Embryonic facial prominence (tissue), 1 donor: ENCODE measurements around the gene DLGAP4.

Experiments
- DNase-seq: peaks from one replicate; pipeline ENCODE4 v3.0.0-alpha.2; 2016; ENCODE audit errors: extremely low spot score

DLGAP4 gene

GRCh38 chr20:36333841-36334240, 27.7 kb downstream of the DLGAP4 start:
- DNase-seq: no peak

DNA sequence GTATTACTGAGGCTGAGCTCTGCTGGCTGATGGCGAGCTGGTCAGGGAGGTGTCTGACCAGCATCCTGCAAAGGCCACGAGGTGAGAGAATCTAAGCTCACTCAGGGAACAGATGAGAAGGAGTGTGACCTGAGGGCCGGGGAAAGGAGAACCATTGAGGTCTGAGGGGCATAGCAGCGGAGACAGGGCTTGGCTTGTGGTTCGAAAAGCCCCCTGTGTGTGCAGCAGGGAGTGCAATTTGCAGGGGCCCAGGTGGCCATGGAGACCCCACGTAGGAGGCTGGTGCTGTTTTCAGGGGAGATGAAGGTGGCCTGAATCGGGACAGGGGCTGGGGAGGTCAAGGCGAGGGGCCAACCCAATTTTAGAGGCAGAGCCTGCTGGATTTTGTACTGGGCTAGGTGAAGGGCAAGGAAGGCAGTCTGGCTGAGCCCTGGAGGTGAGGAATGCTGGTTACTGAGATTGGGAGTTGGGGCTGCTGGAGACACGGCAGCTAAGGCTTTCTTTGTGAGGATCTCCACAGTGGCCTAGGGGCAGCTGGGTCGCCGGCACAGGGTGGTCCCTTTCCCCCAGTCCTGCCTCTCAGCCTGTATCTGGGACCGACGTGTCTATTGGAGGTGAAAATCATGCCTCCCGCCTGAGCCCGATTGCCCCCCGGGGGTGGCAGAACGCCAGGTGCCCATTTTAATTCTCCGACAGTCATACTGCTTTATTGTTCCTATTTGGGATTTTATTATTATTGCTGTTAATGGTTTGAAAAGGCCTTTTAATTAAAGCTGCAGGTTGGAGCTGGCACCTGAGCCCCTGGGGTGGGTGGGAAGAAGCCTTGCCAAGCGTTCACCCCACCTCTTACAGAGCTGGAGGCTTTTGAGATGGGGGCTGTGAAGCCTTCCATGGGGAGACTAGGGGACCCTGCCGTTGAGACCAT, 28.4 kb downstream of the DLGAP4 start:
- no peak for DNase-seq

- DNase-seq: no peak
Observed at GRCh38 chr20:36335206-36335870, 29.2 kb downstream of the DLGAP4 start.

GRCh38 chr20:36336204-36336603, 30.1 kb downstream of the DLGAP4 start:
- DNase-seq: no peak

- DNase-seq: no peak
Observed at GRCh38 chr20:36336954-36337704, 31.0 kb downstream of the DLGAP4 start.

GRCh38 chr20:36337886-36338285, 31.7 kb downstream of the DLGAP4 start:
- no peak for DNase-seq

GRCh38 chr20:36339646-36340592, 33.8 kb downstream of the DLGAP4 start:
- DNase-seq: no peak

DNA sequence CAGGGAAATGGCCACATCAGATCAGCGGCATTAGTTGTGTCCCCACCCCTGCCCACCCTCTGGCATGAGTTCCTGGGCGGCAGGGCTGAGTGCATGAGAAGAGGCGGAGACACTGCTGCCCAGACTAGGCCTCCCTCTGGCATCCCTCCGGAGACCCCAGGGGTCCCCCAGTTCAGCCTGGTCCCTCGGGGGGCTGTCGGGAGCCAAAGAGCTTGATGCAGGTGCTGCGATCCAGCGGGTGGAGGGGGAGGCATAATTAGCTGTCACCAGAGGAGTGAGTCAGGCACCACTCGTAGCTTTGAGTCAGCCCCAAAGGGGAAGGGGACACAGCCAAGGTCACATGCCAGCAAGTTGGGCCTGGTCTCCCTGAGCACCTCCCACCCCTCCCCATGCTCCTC, 34.5 kb downstream of the DLGAP4 start:
- no peak for DNase-seq

- no peak for DNase-seq
Observed at GRCh38 chr20:36341331-36342020, 35.3 kb downstream of the DLGAP4 start.

DNA sequence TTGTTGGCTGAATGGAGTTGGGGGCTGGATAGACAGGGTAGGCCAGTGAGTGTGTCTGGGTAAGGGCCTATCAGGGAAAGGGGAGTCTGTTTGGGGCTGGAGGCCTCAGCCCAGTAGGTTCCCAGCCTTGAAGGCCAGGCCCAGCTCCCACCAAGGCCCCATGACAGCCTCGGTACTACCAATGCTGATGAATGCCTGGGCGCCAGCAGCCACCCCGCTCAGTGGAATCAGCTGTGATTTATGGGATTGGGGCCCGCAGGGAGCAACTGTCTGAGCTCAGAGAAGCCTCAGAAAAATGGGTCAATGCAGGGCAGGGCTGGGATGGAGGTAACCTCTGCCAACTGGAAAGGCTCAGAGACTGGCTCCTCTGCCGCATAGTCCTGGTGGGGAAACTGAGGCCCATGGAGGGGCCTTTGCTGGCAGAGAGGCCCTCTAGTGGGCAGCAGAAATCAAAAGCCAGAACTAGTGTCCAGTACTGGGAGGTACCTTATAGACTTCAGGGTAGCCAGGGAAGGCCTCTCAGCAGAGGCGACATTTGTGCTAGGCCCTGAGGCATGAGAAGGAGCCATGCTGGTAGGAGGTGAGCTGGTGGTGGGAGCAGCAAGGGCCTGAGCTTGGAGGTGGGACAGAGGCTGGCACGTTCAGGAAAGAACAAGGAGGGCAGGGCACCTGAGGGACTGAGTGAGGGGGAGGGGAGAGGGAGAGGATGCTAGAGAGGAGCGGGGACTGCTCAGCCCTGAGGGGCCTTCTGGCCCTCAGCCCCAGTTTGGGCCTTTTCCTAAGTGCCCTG, 36.4 kb downstream of the DLGAP4 start:
- no peak for DNase-seq

DNA sequence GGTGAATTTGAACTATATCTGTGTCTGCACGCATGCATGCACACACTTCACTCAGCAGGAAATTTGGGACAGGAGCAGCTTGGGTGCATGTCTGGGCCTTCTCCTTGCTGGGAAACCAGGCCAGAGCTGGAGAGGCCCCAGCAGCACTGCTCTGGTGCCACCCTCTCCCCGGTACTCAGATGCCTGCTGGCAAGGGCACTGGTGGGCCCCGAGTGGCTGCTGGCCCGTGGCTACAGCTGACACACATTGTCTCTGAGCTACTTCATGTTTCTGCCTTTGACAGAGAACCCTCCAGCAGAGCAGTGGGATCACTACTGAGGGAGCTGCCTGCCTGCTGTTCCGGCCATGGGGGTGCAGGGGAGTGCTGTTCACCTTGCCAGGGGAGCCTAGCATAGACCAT, 37.5 kb downstream of the DLGAP4 start:
- no peak for DNase-seq

DNA sequence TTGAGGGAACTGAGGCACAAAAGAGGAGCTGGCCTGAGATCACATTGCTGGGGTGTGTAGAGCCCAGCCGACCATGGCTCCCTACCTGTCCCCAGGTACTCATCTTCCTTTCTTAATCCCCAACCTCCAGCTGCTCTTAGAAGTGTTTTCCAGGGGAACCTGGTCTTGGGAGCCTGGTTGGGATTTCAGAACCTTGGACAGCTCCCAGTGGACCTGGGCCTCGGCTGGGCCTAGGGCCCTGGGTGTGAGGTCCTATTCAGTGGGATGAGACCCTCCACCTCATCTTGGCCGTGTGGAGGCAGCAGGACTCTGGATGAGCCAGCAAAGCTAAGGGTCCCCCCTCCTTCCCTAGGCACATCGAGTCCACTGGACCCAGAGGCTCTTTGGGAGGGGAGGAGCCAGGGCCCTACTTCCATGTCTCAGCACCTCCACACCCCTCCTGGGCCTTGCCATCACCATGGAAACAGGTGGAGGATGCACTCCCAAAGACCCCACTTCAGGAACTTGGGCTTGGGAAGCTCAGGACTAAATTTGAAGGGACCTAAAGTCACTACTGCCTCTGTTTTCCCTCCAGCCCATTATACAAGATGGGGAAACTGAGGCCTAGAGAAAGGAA, 38.5 kb downstream of the DLGAP4 start:
- peak; percentile 23 for DNase-seq

DNA sequence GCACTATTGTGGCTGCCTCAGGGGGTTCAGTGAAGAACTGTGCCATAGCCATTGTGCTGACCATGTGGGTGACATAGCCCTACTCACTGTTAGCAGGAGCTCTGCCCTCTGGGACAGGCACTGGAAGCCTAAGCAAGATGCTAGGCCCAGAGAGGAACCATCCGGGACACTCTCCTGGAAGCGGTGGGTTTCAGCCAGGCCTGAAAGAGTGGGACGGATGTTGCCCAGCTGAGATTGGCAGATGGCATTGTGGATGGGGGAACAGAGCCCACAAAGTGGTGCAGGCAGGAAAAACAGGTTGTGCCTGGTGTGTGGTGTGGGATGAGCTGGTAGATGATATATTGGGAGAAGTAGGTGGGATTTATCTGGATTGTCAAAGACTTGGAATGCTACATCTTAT, 40.1 kb downstream of the DLGAP4 start:
- DNase-seq: no peak

- no peak for DNase-seq
Observed at GRCh38 chr20:36349384-36350170, 43.4 kb downstream of the DLGAP4 start.

- no peak for DNase-seq
Observed at GRCh38 chr20:36350439-36350838, 44.3 kb downstream of the DLGAP4 start.

DNA sequence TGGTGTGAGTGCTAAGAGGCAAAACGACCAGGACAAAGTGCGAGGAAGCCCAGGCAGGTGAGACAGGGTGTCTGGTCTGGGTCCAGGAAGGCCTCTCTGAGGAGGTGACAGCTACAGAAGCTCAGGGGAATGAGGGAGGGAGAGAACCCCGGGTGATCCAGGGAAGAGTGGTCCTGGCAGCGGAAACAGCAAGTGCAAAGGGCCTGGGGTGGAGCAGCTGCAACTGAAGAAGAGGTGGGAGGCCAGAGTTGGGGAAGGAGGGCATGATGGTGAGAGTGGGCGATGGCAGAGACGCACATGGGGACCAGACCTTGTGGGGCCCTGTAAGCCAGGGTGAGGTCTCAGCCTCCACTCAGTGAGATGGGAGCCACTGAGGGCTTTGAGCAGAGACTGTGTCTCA, 45.8 kb downstream of the DLGAP4 start:
- DNase-seq: no peak

GRCh38 chr20:36352843-36353553, 46.9 kb downstream of the DLGAP4 start:
- no peak for DNase-seq

- DNase-seq: no peak
Observed at GRCh38 chr20:36353740-36354139, 47.6 kb downstream of the DLGAP4 start.
